T-helper 1 cell treated with Interleukin-12 subunit alpha and Interleukin-12 subunit beta and Interleukin-4 antibody, amounts not matched to agents 30 μg/mL and 1 μg/mL, for 36 hours (primary cell): ENCODE measurements around the gene KCNC4.
A peak's percentile ranks its signal among the peaks of the same experiment; 100 is the strongest.

ENCODE experiments used
- H3K27ac Mint-ChIP-seq: one replicate; pipeline ENCODE4 v1.8.0; 2021; ENCODE audit warnings: mild to moderate bottlenecking, mixed read lengths
- H3K27me3 Mint-ChIP-seq: one replicate; pipeline ENCODE4 v1.8.0; 2021; ENCODE audit warnings: low read depth, mixed read lengths
- H3K36me3 Mint-ChIP-seq: one replicate; pipeline ENCODE4 v1.8.0; 2021; ENCODE audit warnings: low read depth, mixed read lengths
- H3K4me1 Mint-ChIP-seq: one replicate; pipeline ENCODE4 v1.8.0; 2021; ENCODE audit warnings: low read depth, mixed read lengths
- H3K4me3 Mint-ChIP-seq: one replicate; pipeline ENCODE4 v1.8.0; 2021; ENCODE audit warnings: mild to moderate bottlenecking, moderate library complexity, mixed read lengths
- H3K9me3 Mint-ChIP-seq: one replicate; pipeline ENCODE4 v1.8.0; 2021; ENCODE audit warnings: mixed read lengths

Gene KCNC4

GRCh38 chr1:110200190-110200589, 9.9 kb upstream of the KCNC4 start:
- Mint-ChIP-seq H3K27me3 (no peaks in the 10 kb centered on the region), H3K4me3 (no peak overlapping the region), H3K4me1 (peaks cover 9% of the 10 kb centered on the region), H3K36me3 (no peaks in the 10 kb centered on the region), H3K27ac (no peak overlapping the region), H3K9me3 (no peaks in the 10 kb centered on the region)

GRCh38 chr1:110200666-110201065, 9.4 kb upstream of the KCNC4 start:
- Mint-ChIP-seq H3K4me1 (peaks cover 9% of the 10 kb centered on the region), H3K4me3 (no peak overlapping the region), H3K9me3 (no peaks in the 10 kb centered on the region), H3K27ac (no peak overlapping the region), H3K27me3 (no peaks in the 10 kb centered on the region), H3K36me3 (no peaks in the 10 kb centered on the region)

- Mint-ChIP-seq H3K4me1 (peaks cover 9% of the 10 kb centered on the region), H3K27ac (no peak overlapping the region), H3K9me3 (no peaks in the 10 kb centered on the region), H3K36me3 (no peaks in the 10 kb centered on the region), H3K4me3 (no peak overlapping the region), H3K27me3 (no peaks in the 10 kb centered on the region)
Observed at GRCh38 chr1:110201157-110201825, 8.8 kb upstream of the KCNC4 start.

GRCh38 chr1:110203021-110203661, 7.0 kb upstream of the KCNC4 start:
- Mint-ChIP-seq H3K36me3 (no peaks in the 10 kb centered on the region), H3K27me3 (no peaks in the 10 kb centered on the region), H3K27ac (peak overlapping the region; percentile 80), H3K9me3 (no peaks in the 10 kb centered on the region), H3K4me1 (peaks cover 13% of the 10 kb centered on the region), H3K4me3 (no peak overlapping the region)

- no peaks in the 10 kb centered on the region for H3K9me3 Mint-ChIP-seq
- H3K27me3 Mint-ChIP-seq: no peaks in the 10 kb centered on the region
- no peak overlapping the region for H3K27ac Mint-ChIP-seq
- H3K36me3 Mint-ChIP-seq: no peaks in the 10 kb centered on the region
- no peak overlapping the region for H3K4me3 Mint-ChIP-seq
- peaks cover 24% of the 10 kb centered on the region for H3K4me1 Mint-ChIP-seq
Observed at GRCh38 chr1:110205156-110205555, 5.0 kb upstream of the KCNC4 start.

- Mint-ChIP-seq H3K9me3 (no peaks in the 10 kb centered on the region), H3K27me3 (no peaks in the 10 kb centered on the region), H3K27ac (no peak overlapping the region), H3K36me3 (no peaks in the 10 kb centered on the region), H3K4me1 (peaks cover 24% of the 10 kb centered on the region), H3K4me3 (no peak overlapping the region)
Observed at GRCh38 chr1:110205591-110206155, 4.4 kb upstream of the KCNC4 start.

GRCh38 chr1:110206261-110206920, 3.7 kb upstream of the KCNC4 start:
- no peak overlapping the region for H3K4me3 Mint-ChIP-seq
- H3K27ac Mint-ChIP-seq: no peak overlapping the region
- H3K4me1 Mint-ChIP-seq: peaks cover 26% of the 10 kb centered on the region
- H3K9me3 Mint-ChIP-seq: no peaks in the 10 kb centered on the region
- H3K27me3 Mint-ChIP-seq: peaks cover 4% of the 10 kb centered on the region
- H3K36me3 Mint-ChIP-seq: no peaks in the 10 kb centered on the region

GRCh38 chr1:110207831-110208230, 2.3 kb upstream of the KCNC4 start:
- H3K4me1 Mint-ChIP-seq: peaks cover 30% of the 10 kb centered on the region
- no peak overlapping the region for H3K27ac Mint-ChIP-seq

GRCh38 chr1:110208916-110209645, 1.0 kb upstream of the KCNC4 start:
- peak overlapping the region; percentile 85 for H3K27ac Mint-ChIP-seq
- no peaks in the 10 kb centered on the region for H3K9me3 Mint-ChIP-seq
- H3K36me3 Mint-ChIP-seq: no peaks in the 10 kb centered on the region
- peaks cover 15% of the 10 kb centered on the region for H3K27me3 Mint-ChIP-seq
- H3K4me3 Mint-ChIP-seq: peak overlapping the region; percentile 88
- peaks cover 27% of the 10 kb centered on the region for H3K4me1 Mint-ChIP-seq

More at GRCh38 chr1:110207831-110208230, 2.3 kb upstream of the KCNC4 start:
- Mint-ChIP-seq H3K4me3 (no peak overlapping the region), H3K9me3 (no peaks in the 10 kb centered on the region), H3K36me3 (no peaks in the 10 kb centered on the region), H3K27me3 (peaks cover 11% of the 10 kb centered on the region)

GRCh38 chr1:110210604-110211495, 736 bp downstream of the KCNC4 start:
- H3K27ac Mint-ChIP-seq: peak overlapping the region; percentile 84
- H3K4me1 Mint-ChIP-seq: peaks cover 27% of the 10 kb centered on the region
- peaks cover 15% of the 10 kb centered on the region for H3K27me3 Mint-ChIP-seq
- H3K9me3 Mint-ChIP-seq: no peaks in the 10 kb centered on the region
- H3K36me3 Mint-ChIP-seq: no peaks in the 10 kb centered on the region
- H3K4me3 Mint-ChIP-seq: peak overlapping the region; percentile 83

- Mint-ChIP-seq H3K4me1 (peaks cover 27% of the 10 kb centered on the region), H3K27ac (peak overlapping the region; percentile 84), H3K27me3 (peaks cover 15% of the 10 kb centered on the region), H3K36me3 (no peaks in the 10 kb centered on the region), H3K4me3 (peak overlapping the region; percentile 83), H3K9me3 (no peaks in the 10 kb centered on the region)
Observed at GRCh38 chr1:110211496-110212168, 1.5 kb downstream of the KCNC4 start.

- peak overlapping the region; percentile 69 for H3K27ac Mint-ChIP-seq
- peaks cover 15% of the 10 kb centered on the region for H3K27me3 Mint-ChIP-seq
- no peaks in the 10 kb centered on the region for H3K36me3 Mint-ChIP-seq
- H3K4me1 Mint-ChIP-seq: peaks cover 26% of the 10 kb centered on the region
- H3K4me3 Mint-ChIP-seq: peak overlapping the region; percentile 80
- H3K9me3 Mint-ChIP-seq: no peaks in the 10 kb centered on the region
Observed at GRCh38 chr1:110212169-110213142, 2.3 kb downstream of the KCNC4 start.
